GM19397 (cell line): Measurements from ENCODE around the gene KRTAP5-9.
"Not testable (repeated sequence)": the region's sequence is repeated elsewhere in the genome, so short reads cannot be mapped to it uniquely, and the experiment has no call there.

Experiments used
- ATAC-seq: cut with Tn5 transposase; IDR thresholded peaks from one replicate; pipeline ENCODE4 v1.9.1; 2021; ENCODE audit warnings: mild to moderate bottlenecking, moderate library complexity; ENCODE audit not compliant: unreplicated experiment

Gene KRTAP5-9

DNA sequence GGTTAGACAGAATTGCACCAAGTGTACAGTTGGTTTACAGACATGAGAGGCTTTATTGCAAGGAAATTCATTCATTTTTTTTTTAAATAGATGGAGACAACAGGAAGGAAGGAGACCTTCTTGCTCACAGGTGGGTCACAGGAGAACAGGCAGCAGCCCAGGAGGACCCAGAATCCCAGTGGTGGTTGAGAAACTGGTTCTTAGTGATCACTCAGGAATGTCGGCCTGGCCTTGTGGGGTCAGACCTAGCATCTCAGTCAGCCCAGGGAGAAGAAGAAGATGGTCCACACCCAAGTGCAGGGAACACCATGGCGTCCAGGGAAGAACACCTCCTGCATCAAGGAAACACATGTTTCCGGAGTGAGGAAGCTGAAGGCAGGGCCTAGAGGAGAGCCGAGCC lies 33.6 kb downstream of the KRTAP5-9 start:
- ATAC-seq: no peak

DNA sequence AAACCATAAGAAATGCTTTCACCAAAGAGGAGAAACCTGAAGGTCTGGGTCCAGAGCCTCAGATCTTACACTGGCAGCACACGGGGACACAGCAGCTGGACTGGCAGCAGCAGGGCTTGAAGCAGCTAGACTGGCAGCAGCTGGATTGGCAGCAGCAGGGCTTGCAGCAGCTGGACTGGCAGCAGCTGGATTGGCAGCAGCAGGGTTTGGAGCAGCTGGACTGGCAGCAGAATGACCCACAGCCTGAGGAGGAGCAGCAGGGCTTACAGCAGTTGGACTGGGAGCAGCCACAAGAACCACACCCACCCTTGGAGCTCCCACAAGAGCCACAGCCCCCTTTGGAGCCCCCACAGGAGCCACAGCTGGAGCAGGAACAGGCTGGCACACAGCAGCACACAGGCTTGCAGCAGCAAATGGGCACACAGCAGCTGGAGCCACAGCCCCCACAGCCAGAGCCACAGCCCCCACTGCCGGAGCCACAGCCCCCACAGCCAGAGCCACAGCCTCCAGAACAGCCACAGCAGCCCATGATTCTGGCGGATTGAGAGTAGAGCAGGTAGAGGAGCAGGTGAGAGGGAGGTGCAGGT lies 34.2 kb downstream of the KRTAP5-9 start, which contains the start of gene KRTAP5-11:
Gene KRTAP5-11, minus strand, starts transcription at position 567 of the 587 bp plus-strand sequence. Its CDS starts 38 bp downstream, at position 529.
- ATAC-seq: no peak

DNA sequence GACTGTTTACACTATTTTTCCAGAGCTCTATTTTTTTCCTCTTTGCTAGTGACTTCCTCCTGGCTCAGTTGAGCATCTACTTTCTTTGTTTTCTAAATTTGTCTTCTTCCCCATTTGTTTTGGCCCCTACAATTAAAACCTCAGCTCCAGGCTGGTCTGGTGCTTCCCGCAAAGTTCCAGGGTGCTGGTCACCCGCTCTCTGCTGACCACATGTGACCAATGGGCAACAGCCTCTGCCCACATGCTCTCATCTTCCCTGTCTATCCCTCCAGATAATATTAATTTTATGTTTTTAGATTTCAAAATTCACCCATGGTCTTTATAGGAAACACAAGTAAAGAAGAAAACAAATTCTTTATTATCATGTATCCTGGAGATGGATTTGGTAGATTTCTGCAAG lies 34.7 kb downstream of the KRTAP5-9 start:
- not testable (repeated sequence) for ATAC-seq

DNA sequence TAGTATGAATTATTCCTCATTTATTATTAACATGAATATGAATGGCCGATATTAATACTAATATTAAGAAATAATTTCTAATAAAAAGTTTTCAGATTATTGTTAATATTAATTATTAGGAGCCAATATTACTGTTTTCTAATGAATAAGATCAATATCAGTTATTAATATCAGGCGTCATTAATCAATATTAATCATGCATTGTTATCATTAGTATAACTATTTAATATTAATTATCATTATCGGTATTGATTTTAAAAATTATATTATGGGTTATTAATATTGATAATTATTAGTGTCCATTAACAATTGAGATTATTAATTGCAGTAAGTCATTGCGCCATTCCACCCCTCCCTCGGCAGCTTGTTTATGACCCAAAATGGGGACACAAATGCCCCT lies 37.5 kb downstream of the KRTAP5-9 start:
- ATAC-seq: not testable (repeated sequence)

DNA sequence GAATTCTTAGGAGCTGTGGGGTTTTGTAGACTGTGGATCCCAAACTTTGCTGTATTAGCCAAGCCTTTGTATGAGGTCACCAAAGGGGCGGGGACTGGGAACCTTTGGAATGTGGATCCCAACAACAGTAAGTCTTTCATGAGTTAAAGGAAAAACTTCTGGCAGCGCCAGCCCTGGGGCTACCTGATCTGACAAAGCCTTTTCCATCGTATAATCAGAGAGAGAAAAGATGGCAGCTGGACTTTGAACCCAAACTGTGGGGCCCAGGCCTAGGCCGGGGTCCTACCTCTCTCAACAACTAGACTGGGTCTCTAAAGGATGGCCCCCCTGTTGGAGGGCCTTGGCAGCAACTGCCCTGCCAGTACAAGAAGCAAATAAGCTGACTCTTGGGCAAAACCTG lies 40.1 kb downstream of the KRTAP5-9 start:
- not testable (repeated sequence) for ATAC-seq

DNA sequence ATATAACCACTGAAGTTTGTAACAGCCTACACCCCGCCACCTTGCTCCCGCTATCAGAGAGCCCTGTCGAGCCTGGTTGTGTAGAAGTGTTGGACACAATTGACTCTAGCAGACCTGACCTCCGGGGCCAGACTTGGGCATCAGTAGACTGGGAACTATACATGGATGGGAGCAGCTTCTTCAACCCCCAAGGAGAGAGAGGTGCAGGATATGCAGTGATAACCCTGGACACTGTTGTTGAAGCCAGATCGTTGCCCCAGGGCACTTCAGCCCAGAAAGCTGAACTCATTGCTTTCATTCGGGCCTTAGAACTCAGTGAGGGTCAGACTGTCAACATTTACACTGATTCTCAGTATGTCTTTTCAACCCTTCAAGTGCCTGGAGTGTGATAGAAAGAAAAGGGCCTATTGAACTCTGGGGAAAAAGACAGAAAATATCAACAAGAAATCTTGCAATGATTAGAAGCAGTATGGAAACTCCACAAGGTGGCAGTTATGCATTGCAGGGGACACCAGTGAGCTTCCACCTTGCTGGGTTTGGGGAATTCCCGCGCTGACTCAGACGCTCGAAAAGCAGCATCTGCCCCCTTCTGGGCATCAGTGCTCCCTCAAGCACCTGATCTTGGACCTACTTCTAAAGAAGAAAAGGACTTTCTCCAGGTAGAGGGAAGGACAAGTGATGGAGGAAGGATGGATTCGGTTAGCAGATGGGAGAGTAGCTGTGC lies 40.8 kb downstream of the KRTAP5-9 start:
- not testable (repeated sequence) for ATAC-seq

DNA sequence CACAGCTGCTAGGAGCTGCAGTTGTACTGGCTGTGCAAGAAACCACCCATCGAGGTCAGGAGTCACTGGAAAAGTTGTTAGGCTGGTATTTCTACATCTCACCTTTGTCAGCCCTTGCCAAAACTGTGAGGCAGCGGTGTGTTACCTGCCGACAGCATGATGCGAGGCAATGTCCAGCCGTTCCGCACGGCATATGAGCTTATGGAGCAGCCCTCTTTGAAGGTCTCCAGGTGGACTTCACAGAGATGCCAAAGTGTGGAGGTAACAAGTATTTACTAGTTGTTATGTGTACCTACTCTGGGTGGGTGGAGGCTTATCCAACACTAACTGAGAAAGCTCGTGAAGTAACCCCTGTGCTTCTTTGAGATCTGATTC lies 41.3 kb downstream of the KRTAP5-9 start:
- not testable (repeated sequence) for ATAC-seq
